Measurements from ENCODE around the gene SLC24A1.

Gene SLC24A1

GRCh38 chr15:65653801-65654521 lies 32.2 kb downstream of the SLC24A1 start:
- DNase-seq, result no peak

- DNase-seq, result no peak
These were observed 33.3 kb downstream of the SLC24A1 start for GRCh38 chr15:65655026-65655425.

- DNase-seq, result no peak
These were observed 33.7 kb downstream of the SLC24A1 start for GRCh38 chr15:65655457-65655856.

- DNase-seq, result no peak
These were observed 37.8 kb downstream of the SLC24A1 start for GRCh38 chr15:65659502-65660052.

GRCh38 chr15:65660927-65661326 lies 39.2 kb downstream of the SLC24A1 start:
- DNase-seq, result no peak

- no peak for DNase-seq
These were observed 41.8 kb downstream of the SLC24A1 start for GRCh38 chr15:65663521-65663920.

GRCh38 chr15:65666257-65666656 lies 44.5 kb downstream of the SLC24A1 start:
- DNase-seq, result no peak

- no peak for DNase-seq
These were observed 53.8 kb downstream of the SLC24A1 start for GRCh38 chr15:65675551-65675950.

- no peak for DNase-seq
These were observed 54.4 kb downstream of the SLC24A1 start for GRCh38 chr15:65676123-65676522.

GRCh38 chr15:65680544-65680943 lies 58.8 kb downstream of the SLC24A1 start:
- no peak for DNase-seq

GRCh38 chr15:65682404-65682911 lies 60.7 kb downstream of the SLC24A1 start:
- DNase-seq, result no peak

- DNase-seq, result no peak
These were observed 66.7 kb downstream of the SLC24A1 start for GRCh38 chr15:65688462-65688861.

GRCh38 chr15:65690173-65690572 lies 68.4 kb downstream of the SLC24A1 start:
- no peak for DNase-seq

- no peak for DNase-seq
These were observed 69.0 kb downstream of the SLC24A1 start for GRCh38 chr15:65690778-65691177.

- DNase-seq, result no peak
These were observed 73.3 kb downstream of the SLC24A1 start for GRCh38 chr15:65695081-65695480.
